Mesothelial cell of epicardium (in vitro differentiated cells): ENCODE data around the gene DNAH17. TPM values are rescaled to one million over a fixed set of nuclear protein-coding genes. Genes with fewer than 3 reads are reported as not detected.

Experiments
- DNase-seq, 2 experiments: peaks; one replicate each; pipeline ENCODE4 v3.0.0; 2021; ENCODE audit warnings: low spot score in 2 of 2; ENCODE audit not compliant: unreplicated experiment in 2 of 2
- H3K27ac Mint-ChIP-seq: 2 replicates; pipeline ENCODE4 v1.8.0; 2021; ENCODE audit warnings: mixed read lengths
- H3K27me3 Mint-ChIP-seq: 2 replicates; pipeline ENCODE4 v1.8.0; 2021; ENCODE audit warnings: low read depth, mixed read lengths
- H3K36me3 Mint-ChIP-seq: 2 replicates; pipeline ENCODE4 v1.8.0; 2021; ENCODE audit warnings: mixed read lengths
- H3K4me1 Mint-ChIP-seq: 2 replicates; pipeline ENCODE4 v1.8.0; 2021; ENCODE audit warnings: mixed read lengths
- H3K4me3 Mint-ChIP-seq: 2 replicates; pipeline ENCODE4 v1.8.0; 2021; ENCODE audit warnings: mild to moderate bottlenecking, moderate library complexity, mixed read lengths
- H3K9me3 Mint-ChIP-seq: 2 replicates; pipeline ENCODE4 v1.8.0; 2021; ENCODE audit warnings: mixed read lengths
- total RNA-seq: library from RNA; stranded (reverse); gene quantifications from 3 replicates; pipeline ENCODE4 v1.2.1, GENCODE V29; 2021
- TF ChIP-seq, protein P1 (sequence below): fragments of 200-600 bp; sonication (generic); IDR thresholded peaks from one replicate; pipeline ENCODE4 v1.5.0; 2021; ENCODE audit warnings: antibody characterized with exemption; ENCODE audit not compliant: unreplicated experiment

Gene DNAH17
- total RNA-seq, 1 donor from 2014 or later, result 0.87 TPM

DNA sequence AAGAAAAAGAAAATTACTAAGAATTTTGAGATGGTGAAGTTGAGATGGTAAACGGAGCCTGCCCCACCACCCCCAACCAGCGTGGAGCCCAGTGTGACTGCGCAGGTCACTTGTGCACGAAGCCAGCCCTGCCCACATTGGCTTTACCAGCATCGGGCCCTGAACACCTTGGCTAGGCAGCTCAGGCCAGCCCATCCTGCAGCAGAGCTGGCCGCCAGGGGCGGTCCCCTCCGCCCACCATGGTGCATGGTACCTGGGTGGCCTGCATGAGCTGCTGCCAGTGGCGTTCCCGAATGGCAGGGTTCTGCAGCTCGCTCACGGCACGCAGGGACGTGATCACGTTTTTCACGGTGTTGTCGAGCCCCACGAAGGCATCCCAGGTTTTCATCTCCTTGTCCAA lies 62.7 kb downstream of the DNAH17 start:
- no peak for DNase-seq
- Mint-ChIP-seq H3K4me1 (peaks cover 3% of the 10 kb centered on the region), H3K36me3 (peaks cover 1% of the 10 kb centered on the region), H3K4me3 (no peak overlapping the region), H3K27ac (no peak overlapping the region), H3K27me3 (no peaks in the 10 kb centered on the region), H3K9me3 (peaks cover 3% of the 10 kb centered on the region)
- TF ChIP-seq, protein P1, sequence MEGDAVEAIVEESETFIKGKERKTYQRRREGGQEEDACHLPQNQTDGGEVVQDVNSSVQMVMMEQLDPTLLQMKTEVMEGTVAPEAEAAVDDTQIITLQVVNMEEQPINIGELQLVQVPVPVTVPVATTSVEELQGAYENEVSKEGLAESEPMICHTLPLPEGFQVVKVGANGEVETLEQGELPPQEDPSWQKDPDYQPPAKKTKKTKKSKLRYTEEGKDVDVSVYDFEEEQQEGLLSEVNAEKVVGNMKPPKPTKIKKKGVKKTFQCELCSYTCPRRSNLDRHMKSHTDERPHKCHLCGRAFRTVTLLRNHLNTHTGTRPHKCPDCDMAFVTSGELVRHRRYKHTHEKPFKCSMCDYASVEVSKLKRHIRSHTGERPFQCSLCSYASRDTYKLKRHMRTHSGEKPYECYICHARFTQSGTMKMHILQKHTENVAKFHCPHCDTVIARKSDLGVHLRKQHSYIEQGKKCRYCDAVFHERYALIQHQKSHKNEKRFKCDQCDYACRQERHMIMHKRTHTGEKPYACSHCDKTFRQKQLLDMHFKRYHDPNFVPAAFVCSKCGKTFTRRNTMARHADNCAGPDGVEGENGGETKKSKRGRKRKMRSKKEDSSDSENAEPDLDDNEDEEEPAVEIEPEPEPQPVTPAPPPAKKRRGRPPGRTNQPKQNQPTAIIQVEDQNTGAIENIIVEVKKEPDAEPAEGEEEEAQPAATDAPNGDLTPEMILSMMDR, result no peak

DNA sequence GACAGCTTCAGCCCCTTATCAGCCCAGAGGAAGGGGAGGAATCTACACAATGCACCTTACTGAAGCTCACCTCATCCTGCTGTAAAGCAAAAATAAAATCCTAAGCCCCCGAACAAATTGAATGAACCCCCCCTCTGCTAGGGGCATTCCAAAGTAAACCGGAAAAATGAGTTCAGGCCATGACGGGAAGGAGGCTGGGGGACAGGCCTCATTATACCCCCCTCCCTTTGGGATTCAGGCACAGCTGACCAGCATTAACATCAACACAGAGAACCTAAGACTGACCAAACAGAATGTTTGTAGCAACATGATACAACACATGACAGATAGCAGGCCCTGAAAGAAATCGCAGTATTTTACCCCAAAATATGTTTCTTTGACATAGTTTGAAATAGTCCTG lies 64.2 kb downstream of the DNAH17 start:
- no peak overlapping the region for H3K27ac Mint-ChIP-seq

DNA sequence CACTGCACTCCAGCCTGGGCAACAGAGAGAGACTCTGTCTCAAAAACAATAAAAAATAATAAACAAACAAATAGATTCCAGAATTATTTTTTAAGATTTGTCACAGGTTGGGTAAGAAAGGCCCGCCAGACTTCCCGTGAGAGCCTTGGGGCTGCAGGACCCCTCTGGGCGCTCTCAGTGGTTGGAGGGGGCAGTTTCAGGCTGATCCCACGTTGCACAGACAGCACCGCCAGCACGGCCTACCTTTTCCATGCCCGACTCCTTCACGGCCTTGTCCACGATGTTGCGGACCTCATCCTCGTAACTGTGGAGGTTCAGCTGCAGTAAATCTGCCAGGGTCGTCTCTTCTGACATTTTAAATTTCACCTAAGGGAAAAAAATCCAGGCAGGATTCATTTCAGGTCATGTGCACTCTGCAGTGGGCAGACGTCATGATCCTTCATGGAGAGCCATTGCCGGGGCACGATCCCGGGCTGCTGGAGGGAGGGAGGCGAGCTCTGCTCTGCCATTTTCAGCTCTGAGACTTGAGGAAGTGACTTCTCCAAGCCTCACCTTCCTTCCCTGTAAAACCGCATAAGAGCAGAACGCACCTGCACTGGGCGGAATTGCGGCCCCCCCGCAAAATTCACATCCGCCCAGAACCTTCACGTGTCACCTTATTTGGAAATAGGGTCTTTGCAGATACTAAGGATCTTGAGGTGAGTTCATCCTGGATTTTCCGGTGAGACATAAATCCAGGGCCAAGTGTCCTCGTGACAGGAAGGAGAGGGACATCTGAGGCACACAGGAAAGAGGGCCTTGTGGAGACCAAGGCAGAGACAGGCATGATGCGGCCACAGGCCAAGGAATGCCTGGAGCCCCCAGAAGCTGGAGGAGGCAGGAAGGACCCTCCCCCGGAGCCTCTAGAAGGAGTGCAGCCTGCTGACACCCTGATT lies 66.8 kb downstream of the DNAH17 start:
- H3K27me3 Mint-ChIP-seq, result no peaks in the 10 kb centered on the region
- TF ChIP-seq, protein P1, result no peak
- H3K27ac Mint-ChIP-seq, result no peak overlapping the region
- peaks cover 1% of the 10 kb centered on the region for H3K36me3 Mint-ChIP-seq
- H3K4me3 Mint-ChIP-seq, result no peak overlapping the region
- DNase-seq, result no peak
- peaks cover 3% of the 10 kb centered on the region for H3K9me3 Mint-ChIP-seq
- H3K4me1 Mint-ChIP-seq, result no peaks in the 10 kb centered on the region

More for the DNA sequence above, 64.2 kb downstream of the DNAH17 start:
- peaks cover 3% of the 10 kb centered on the region for H3K4me1 Mint-ChIP-seq
- TF ChIP-seq, protein P1, result no peak
- no peak for DNase-seq
- no peaks in the 10 kb centered on the region for H3K27me3 Mint-ChIP-seq
- no peak overlapping the region for H3K4me3 Mint-ChIP-seq
- H3K9me3 Mint-ChIP-seq, result peaks cover 3% of the 10 kb centered on the region
- H3K36me3 Mint-ChIP-seq, result peaks cover 1% of the 10 kb centered on the region

DNA sequence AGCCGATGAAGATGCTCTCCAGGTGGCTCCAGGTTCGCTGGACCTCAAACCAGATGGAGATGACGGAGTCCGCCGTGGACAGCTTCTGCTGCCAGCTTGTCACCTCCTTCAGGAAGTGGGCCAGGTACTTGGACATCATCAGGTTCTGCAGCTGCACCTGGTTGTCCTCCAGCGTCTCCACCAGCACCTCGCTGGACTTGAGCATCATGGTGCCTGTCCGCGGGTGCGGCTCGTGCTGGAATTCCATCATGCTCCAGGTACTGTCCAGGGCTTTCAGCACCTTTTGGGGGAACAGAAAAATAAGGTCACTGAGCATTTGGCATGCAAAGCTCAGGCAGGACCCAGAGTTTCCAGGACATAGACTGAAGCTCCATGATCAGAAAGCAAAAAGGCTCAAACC lies 69.7 kb downstream of the DNAH17 start:
- no peak for DNase-seq
- Mint-ChIP-seq H3K4me1 (no peaks in the 10 kb centered on the region), H3K9me3 (no peaks in the 10 kb centered on the region), H3K4me3 (no peak overlapping the region), H3K27ac (no peak overlapping the region), H3K36me3 (no peaks in the 10 kb centered on the region), H3K27me3 (no peaks in the 10 kb centered on the region)
- TF ChIP-seq, protein P1, result no peak

DNA sequence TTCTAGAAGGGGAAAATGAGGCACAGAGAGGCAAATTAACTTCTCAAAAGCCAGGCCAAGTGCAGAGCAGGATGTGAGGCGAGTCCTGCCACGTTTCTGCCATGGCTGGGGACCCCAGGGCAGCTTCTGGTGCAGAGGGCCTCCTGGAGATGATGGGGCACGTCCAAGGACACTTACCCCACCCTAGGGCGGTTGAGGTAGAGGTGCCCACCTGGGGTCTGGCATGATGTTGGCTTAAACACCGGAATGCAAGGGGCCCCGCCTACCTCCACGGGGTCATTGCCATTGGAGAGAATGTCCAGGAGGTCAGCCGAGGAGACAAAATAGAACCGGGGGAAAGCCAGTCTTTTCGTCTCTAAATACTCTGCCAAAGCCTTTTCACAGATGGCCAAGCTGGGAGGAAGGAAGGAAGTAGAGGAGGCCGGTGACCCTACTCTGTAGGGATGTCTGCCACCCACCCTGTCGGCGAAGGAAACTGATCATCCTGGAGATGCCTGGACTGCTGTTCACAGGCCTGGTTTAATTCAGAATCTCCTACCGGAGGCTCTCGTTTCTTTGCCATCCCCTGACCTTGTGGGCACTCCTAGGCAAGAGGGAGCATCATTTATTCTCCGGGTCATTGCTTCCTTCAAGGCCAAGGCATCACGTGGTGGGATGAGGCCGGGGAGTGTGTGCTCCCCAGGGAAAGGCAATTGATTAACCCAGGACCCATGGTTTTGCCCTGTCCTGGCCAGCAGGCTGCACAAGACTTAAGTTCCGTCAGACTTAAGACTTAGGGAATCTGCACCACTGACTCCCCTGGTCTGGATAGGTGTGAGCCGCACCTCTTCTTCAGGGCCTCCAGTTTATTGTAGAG lies 70.5 kb downstream of the DNAH17 start:
- no peaks in the 10 kb centered on the region for H3K36me3 Mint-ChIP-seq
- TF ChIP-seq, protein P1, result no peak
- H3K9me3 Mint-ChIP-seq, result no peaks in the 10 kb centered on the region
- no peak overlapping the region for H3K27ac Mint-ChIP-seq
- H3K4me1 Mint-ChIP-seq, result peaks cover 3% of the 10 kb centered on the region
- H3K27me3 Mint-ChIP-seq, result no peaks in the 10 kb centered on the region
- no peak overlapping the region for H3K4me3 Mint-ChIP-seq
- no peak for DNase-seq
